Measurements from ENCODE around the gene PPHLN1.

Gene PPHLN1

DNA sequence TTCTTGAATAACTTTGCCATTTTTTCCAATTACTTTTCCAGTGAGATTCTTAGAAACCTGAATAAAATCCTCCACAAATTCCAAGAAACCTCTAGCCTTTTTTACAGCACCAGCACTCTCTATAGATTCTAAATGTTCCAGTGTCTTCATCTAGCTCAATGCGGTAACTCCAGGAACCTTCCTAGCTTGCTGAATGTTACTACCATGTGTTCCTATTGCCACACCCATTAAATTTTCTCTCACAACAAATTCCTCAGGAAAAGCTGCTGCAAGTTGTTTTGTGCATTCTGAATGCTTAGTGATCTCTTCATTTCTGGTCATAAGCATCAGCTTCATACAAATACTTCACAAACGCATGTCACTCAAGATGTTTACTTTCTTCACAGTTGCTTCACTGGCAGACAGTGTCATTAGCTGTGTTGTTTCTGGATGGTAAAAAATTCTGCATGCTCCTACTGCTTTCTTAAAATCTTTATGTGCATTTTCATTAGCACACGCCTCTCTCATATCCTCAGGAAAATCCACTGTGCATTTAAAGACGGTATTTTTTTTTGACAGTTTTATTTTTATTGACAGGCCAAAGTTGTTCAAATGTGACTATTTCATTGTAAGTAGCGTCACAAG, 106.7 kb downstream of the PPHLN1 start:
- TF ChIP-seq, protein P1, sequence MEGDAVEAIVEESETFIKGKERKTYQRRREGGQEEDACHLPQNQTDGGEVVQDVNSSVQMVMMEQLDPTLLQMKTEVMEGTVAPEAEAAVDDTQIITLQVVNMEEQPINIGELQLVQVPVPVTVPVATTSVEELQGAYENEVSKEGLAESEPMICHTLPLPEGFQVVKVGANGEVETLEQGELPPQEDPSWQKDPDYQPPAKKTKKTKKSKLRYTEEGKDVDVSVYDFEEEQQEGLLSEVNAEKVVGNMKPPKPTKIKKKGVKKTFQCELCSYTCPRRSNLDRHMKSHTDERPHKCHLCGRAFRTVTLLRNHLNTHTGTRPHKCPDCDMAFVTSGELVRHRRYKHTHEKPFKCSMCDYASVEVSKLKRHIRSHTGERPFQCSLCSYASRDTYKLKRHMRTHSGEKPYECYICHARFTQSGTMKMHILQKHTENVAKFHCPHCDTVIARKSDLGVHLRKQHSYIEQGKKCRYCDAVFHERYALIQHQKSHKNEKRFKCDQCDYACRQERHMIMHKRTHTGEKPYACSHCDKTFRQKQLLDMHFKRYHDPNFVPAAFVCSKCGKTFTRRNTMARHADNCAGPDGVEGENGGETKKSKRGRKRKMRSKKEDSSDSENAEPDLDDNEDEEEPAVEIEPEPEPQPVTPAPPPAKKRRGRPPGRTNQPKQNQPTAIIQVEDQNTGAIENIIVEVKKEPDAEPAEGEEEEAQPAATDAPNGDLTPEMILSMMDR (conservative IDR thresholded peaks at IDR 0.05; ENCODE audit: low read depth, low read length) = no peak
- H3K4me3 ChIP-seq (ENCODE audit: low read depth, low read length) = no peak overlapping the region

DNA sequence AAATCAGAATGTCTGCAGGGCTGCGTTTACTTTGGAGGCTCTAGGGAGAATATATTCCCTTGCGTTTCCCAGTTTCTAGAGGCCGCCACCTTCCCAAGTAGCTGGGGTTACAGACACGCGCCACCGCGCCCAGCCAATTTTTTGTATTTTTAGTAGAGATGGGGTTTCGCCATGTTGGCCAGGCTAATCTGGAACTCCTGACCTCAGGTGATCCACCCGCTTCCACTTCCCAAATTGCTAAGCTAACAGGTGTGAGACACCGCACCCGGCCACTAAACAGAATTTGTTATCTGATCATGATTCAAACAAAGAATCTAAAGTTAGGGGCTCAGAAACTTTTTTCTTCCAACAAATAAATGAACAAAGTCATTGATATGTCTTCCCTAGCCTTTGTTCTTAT, 114.6 kb downstream of the PPHLN1 start:
- DNase-seq (ENCODE audit: low read depth) = no peak
- TF ChIP-seq, protein P1 (conservative IDR thresholded peaks at IDR 0.05; ENCODE audit: low read depth, low read length) = no peak
- H3K4me3 ChIP-seq (ENCODE audit: low read depth, low read length) = no peak overlapping the region

More for the DNA sequence above, 106.7 kb downstream of the PPHLN1 start:
- DNase-seq (ENCODE audit: low read depth) = no peak

DNA sequence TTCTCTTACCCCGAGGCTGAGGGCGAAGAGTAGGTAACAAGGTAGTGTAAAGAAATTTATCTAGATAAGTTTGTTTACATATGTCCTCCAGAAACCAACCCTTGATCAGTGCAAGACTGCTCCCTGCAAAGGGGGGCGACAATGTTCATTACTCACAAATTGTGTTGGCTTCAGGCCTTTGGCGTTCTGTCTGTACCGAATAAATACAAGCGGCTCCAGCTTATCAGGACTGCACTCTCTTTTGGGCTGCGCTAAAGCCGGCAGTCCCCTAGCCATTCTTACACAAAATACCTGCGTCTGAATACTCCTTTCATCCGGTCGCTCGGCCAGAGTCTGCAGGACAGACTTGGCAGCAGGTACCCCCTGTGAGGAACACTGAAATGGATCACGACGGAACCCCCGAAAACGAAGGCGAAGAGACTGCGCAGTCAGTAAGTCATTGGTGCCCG, 116.4 kb downstream of the PPHLN1 start:
- TF ChIP-seq, protein P1 (conservative IDR thresholded peaks at IDR 0.05; ENCODE audit: low read depth, low read length) = no peak
- no peak overlapping the region for H3K4me3 ChIP-seq (ENCODE audit: low read depth, low read length)
- no peak for DNase-seq (ENCODE audit: low read depth)

GRCh38 chr12:42442888-42443287, 116.9 kb downstream of the PPHLN1 start:
- TF ChIP-seq, protein P1 (conservative IDR thresholded peaks at IDR 0.05; ENCODE audit: low read depth, low read length) = no peak
- no peak overlapping the region for H3K4me3 ChIP-seq (ENCODE audit: low read depth, low read length)
- DNase-seq (ENCODE audit: low read depth) = no peak

GRCh38 chr12:42444192-42444943, 118.4 kb downstream of the PPHLN1 start:
- no peak overlapping the region for H3K4me3 ChIP-seq (ENCODE audit: low read depth, low read length)
- DNase-seq (ENCODE audit: low read depth) = no peak
- TF ChIP-seq, protein P1 (conservative IDR thresholded peaks at IDR 0.05; ENCODE audit: low read depth, low read length) = no peak

DNA sequence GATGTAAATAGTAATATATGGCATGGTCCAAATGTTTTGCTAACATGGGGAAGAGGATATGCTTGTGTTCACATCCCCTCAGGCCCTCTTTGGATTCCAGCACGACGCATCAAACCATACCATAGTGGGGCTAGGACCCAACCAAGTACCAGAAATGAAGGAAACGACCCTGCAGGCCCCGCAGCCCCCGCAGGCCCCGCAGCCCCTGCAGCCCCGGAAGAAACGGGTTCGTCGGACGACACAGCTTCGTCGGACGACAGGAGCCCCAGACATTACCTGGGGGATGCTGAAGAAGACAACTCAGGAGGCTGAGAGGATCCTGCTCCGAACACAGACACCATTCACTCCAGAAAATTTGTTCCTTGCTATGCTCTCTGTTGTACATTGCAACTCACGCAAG, 119.9 kb downstream of the PPHLN1 start:
- TF ChIP-seq, protein P1 (conservative IDR thresholded peaks at IDR 0.05; ENCODE audit: low read depth, low read length) = no peak
- no peak overlapping the region for H3K4me3 ChIP-seq (ENCODE audit: low read depth, low read length)
- DNase-seq (ENCODE audit: low read depth) = no peak

Data from choroid plexus epithelial cell (primary cell).